Thyroid gland (tissue), 4 donors: ENCODE results near the gene SERINC3.

Source experiments
- POLR2A ChIP-seq, 2 donors: fragments of 450-650 bp; IDR thresholded peaks; one replicate each; pipeline ENCODE4 v1.6.1; 2017; ENCODE audit warnings: antibody characterized with exemption in 2 of 2, mild to moderate bottlenecking in 2 of 2, moderate library complexity in 1 of 2
- TF ChIP-seq, protein P1 (sequence below), 6 experiments: fragments of 200-600 bp in 3 of 6; fragments of 450-650 bp in 3 of 6; sonication (generic) in 3 of 6; IDR thresholded peaks; one replicate each; pipeline ENCODE4 v1.5.1; 2016 to 2019; ENCODE audit warnings: antibody characterized with exemption in 6 of 6, mild to moderate bottlenecking in 2 of 6, inconsistent platforms in 1 of 6, moderate library complexity in 1 of 6

DNA sequence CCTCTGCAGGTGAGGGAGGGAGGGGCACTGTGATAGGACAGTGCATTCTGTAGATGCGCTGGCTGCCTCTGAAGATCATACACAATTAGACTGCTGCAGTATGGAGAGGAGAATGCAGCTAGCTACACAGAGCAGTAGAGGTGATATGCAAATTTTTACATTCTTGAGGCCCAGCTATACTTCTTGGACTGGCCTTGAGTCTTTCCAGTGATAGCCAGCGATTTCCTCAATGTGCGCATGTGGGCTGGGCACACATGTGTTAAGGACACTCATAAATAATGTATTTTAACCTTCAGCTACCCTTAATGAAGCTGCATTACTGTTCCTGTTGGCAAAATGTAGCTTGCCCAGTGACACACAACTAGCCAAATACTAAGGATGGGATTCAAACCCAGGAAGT, 27.2 kb downstream of the SERINC3 start:
- TF ChIP-seq, protein P1, sequence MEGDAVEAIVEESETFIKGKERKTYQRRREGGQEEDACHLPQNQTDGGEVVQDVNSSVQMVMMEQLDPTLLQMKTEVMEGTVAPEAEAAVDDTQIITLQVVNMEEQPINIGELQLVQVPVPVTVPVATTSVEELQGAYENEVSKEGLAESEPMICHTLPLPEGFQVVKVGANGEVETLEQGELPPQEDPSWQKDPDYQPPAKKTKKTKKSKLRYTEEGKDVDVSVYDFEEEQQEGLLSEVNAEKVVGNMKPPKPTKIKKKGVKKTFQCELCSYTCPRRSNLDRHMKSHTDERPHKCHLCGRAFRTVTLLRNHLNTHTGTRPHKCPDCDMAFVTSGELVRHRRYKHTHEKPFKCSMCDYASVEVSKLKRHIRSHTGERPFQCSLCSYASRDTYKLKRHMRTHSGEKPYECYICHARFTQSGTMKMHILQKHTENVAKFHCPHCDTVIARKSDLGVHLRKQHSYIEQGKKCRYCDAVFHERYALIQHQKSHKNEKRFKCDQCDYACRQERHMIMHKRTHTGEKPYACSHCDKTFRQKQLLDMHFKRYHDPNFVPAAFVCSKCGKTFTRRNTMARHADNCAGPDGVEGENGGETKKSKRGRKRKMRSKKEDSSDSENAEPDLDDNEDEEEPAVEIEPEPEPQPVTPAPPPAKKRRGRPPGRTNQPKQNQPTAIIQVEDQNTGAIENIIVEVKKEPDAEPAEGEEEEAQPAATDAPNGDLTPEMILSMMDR (IDR thresholded peaks at IDR 0.05), result no peak
- TF ChIP-seq POLR2A (IDR thresholded peaks at IDR 0.05), result no peak
